ENCODE results near the gene NUP210. TPM values are rescaled to one million over a fixed set of nuclear protein-coding genes. Genes with fewer than 3 reads are reported as not detected.

The NUP210 gene
- total and polyA plus RNA-seq, 2 of the 13 experiments (the other 11 are each of a cell fraction or from before 2014, with no cell fraction given) = 31.6 to 35.2 TPM

- TF ChIP-seq ZNF687 (CRISPR knock-in tag; IDR thresholded peaks at IDR 0.05) (0 out of 2 replicates have a peak, but pooled peaks have one; percentile 32), PHF8 (CRISPR knock-in tag; IDR thresholded peaks at IDR 0.05) (no peak), KDM3A (CRISPR knock-in tag; IDR thresholded peaks at IDR 0.05; ENCODE audit: low read depth) (no peak), ZNF740 (CRISPR knock-in tag; IDR thresholded peaks at IDR 0.05) (no peak), MZF1 (CRISPR knock-in tag; IDR thresholded peaks at IDR 0.05; ENCODE audit: borderline replicate concordance) (0 out of 2 replicates have a peak, but pooled peaks have one; percentile 5), ZBTB25 (CRISPR knock-in tag; IDR thresholded peaks at IDR 0.05) (no peak), ZNF724P (CRISPR knock-in tag; IDR thresholded peaks at IDR 0.05; ENCODE audit: borderline replicate concordance) (no peak), CTCF (CRISPR knock-in tag; IDR thresholded peaks at IDR 0.05) (no peak), KLF6 (CRISPR knock-in tag; IDR thresholded peaks at IDR 0.05) (no peak), REXO4 (CRISPR knock-in tag; IDR thresholded peaks at IDR 0.05; ENCODE audit: borderline replicate concordance) (no peak), SALL2 (CRISPR knock-in tag; IDR thresholded peaks at IDR 0.05) (no peak), YY1 (IDR thresholded peaks at IDR 0.05; ENCODE audit: insufficient read depth, insufficient replicate concordance, low read depth, low read length) (peak; percentile 60), CHCHD3 (CRISPR knock-in tag; IDR thresholded peaks at IDR 0.05) (no peak), ZNF224 (CRISPR knock-in tag; IDR thresholded peaks at IDR 0.05) (no peak), GATA4 (IDR thresholded peaks at IDR 0.05; ENCODE audit: borderline replicate concordance, low read depth) (no peak), SNAPC4 (CRISPR knock-in tag; IDR thresholded peaks at IDR 0.05) (no peak), ONECUT2 (CRISPR knock-in tag; IDR thresholded peaks at IDR 0.05) (peak; percentile 39; the same call in 1 of the 2 replicates)
Observed at GRCh38 chr3:13309004-13309403, 111.1 kb downstream of the NUP210 start (continued).

All from HepG2 (cell line).